ENCODE results near the gene RAB36.

GRCh38 chr22:23154461-23154860 lies 9.2 kb downstream of the RAB36 start:
- TF ChIP-seq CTCF (IDR thresholded peaks at IDR 0.05) (no peak), POLR2A (IDR thresholded peaks at IDR 0.05) (no peak)
